HG03066 (cell line): ENCODE results near the gene TYMS.

ENCODE experiments used
- ATAC-seq: cut with Tn5 transposase; IDR thresholded peaks from one replicate; pipeline ENCODE4 v1.9.1; 2021; ENCODE audit warnings: low read depth; ENCODE audit not compliant: unreplicated experiment

Gene TYMS

DNA sequence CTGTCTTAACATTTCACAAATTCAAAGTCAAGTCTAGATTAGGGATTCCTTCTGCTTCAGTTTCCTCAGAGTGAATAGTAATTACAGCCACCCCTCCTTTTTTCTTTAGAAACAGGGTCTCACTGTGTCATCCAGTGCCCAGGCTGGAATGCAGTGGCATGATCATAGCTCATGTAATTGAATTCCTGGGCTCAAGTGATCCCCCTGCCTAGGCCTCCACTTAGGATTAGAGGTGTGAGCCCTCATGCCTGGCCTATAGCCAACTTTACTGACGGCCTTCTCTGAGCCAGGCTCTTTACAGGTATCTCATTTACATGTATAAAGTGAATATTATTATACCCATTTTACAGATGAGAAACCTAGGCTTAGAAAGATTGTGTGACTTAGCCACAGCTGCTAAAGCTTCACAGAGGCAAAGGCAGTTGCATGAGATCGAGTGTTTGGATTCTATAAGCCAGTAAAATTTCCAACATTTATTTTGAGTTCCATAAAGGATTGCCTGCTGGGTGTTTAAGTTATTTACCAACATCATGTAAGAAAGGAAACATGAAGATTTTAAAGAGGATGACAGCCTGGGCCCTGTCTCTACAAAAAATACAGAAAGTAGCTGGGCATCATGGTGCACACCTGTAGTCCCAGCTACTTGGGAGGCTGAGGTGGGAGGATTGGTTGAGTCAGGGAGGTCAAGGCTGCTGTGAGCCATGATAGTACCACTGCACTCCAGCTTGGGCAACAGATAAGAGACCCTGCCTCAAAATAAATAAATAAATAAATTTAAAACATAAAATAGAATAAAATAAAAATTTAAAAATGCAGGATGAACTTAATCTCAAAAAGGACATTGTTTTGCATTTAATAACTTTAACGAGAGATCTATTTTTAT, 53.2 kb downstream of the TYMS start:
- no peak for ATAC-seq

DNA sequence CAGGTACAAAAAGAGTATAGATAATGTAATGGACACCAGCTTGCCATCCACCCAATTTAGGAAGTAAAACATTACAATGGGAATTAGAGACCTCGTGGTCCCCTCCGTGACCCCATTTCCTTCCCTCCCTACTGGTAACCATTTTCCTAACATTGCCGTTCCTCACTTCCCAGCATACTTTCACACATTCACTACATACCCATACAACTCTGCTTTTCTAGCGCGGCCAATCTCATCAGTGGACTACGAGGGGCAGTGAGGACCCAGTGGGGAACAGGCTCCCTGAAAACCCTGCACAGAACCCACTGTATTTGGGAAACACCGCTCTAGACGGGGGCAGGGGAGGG, 53.8 kb downstream of the TYMS start:
- no peak for ATAC-seq

DNA sequence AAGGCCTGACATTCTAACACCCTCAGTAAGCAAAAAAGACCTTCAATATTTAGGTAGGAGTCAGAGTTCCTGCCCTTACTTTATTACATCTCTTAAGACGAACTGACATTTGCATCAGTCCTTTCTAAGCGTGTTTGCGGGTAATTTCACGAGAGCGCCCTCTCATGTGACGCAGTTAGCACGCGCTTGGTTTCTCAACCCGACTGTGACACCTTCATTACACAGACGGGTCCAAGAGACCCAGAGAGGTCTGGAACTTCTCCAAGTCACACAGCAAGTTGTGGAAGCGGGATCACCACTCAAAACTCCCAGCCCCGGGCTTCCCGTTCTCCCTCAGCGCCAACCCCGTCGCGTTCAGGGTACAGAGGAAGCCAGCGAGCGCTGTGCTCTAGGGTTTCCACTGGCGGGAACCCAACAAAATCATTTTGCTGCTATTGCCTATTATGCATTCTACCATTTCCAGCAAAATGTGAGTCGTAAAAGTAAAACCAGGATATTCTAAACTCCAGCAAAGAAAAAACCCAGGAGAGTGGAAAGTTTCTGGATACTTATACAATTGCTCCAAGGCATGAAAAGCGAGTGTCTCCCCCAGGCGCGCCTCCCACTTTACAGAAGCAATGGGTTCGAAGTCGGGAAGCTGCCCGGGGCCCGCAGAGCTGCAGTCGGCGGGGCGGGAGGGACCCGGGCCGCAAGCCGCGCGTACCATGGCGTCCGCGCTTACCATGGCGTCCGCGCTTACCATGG, 54.4 kb downstream of the TYMS start:
- ATAC-seq = peak; percentile 70

DNA sequence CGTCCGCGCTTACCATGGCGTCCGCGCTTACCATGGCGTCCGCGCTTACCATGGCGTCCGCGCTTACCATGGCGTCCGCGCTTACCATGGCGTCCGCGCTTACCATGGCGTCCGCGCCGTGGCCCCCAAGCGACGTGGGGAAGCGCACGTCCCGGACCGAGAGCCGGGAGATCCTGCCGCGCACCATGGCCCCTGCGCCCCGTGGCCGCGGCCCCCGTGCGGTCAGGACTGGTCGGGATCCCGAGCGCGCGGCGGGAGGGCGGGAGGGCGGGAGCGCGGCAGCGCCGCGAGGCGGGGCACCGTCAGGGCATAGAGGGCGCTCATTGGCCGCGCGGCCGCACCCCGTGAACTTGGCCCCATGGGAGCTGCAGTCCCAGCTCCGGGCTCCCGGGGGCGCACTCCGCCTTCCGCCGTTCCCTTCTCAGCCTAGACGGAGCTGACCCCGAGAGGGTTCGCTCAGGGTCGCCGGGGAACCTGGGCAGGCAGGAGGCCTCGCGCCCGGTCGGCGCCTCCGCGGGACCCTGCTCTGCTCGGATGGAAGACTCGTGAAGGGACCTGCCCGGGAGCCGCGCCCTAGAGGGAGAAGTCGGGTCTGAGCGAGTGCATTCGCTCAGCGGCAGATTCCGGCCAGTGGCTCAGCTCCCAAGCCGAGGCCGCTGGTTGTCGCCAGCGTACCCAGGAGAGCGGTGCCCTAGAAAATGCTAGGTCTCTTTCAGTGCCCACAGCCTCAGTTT, 55.1 kb downstream of the TYMS start, which contains the start of gene ENOSF1:
TSS of gene ENOSF1 (minus strand) at position 230 of the 734 bp plus-strand sequence. CDS start at position 187, 43 bp downstream.
- peak; percentile 79 for ATAC-seq

DNA sequence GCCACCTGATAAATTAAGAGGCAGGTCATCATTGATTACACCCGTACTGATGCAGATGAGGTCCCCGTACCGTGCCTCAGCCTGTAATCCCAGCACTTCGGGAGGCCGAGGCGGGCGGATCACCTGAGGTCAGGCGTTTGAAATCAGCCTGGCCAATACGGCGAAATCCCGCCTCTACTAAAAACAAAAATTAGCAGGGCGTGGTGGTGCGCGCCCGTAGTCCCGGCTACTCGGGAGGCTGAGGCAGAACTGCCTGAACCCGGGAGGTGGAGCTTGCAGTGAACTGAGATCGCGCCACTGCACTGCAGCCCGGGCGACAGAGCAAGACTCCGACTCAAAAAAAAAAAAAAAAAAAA, 55.7 kb downstream of the TYMS start:
- ATAC-seq = no peak

DNA sequence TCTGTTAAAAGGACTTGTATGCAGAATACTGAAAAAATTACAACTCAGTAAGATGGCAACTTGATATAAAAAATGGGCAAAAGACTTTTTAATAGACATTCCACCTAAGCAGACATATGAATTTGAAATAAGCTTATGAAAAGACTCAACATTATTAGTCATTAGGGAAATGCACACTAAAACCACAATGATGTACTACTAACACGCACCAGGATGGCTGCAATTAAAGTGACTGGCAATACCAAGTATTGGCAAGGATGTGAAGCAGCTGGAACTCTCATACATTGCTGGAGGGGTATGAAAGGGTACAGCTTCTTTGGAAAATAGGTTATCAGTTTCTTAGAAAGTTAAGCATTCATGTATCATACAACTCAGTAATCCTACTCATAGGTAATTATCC, 58.2 kb downstream of the TYMS start:
- ATAC-seq = no peak

DNA sequence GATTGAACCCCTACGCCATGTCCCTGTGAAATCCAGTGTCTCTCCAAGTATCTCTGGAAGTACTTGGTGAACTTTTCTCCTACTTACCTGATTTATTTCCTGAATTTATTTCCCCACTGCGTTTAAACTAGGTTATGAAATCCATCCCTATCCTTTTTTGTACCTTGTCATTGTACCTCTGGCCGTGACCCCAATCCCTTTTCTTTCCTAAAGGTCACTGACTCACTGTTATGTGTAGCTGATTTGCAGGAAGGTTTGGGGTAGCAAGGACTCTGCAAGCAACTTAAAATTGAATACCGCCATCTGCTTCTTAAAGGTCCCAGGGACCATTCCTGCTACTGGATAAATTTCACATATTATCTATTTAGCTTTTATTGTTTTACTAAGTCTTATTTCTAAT, 59.5 kb downstream of the TYMS start:
- ATAC-seq = no peak
